ENCODE results near the gene PLEKHH1. TPM values are rescaled to one million over a fixed set of nuclear protein-coding genes. Genes with fewer than 3 reads are reported as not detected.

The PLEKHH1 gene
- total and polyA plus RNA-seq, 9 of the 15 experiments (the other 6 are each of a cell fraction or from before 2014, with no cell fraction given): 0.76 to 5.9 (median 2.9) TPM

- TF ChIP-seq ETS1 (conservative IDR thresholded peaks at IDR 0.05; ENCODE audit: control insufficient read depth, low read depth, low read length) (peak; percentile 54), GABPB1 (CRISPR knock-in tag; IDR thresholded peaks at IDR 0.05) (peak; percentile 86), TAF1 (IDR thresholded peaks at IDR 0.05; ENCODE audit: control insufficient read depth, extremely low read depth, insufficient read depth, low read length, severe bottlenecking) (peak; percentile 53), ZFP91 (CRISPR knock-in tag; IDR thresholded peaks at IDR 0.05) (0 out of 2 replicates have a peak, but pooled peaks have one; percentile 63), UBTF (IDR thresholded peaks at IDR 0.05; ENCODE audit: borderline replicate concordance in 1 of 2, low read depth in 2 of 2, low read length in 2 of 2) (peak; percentile 72 to 92; a peak in 3 of 4 replicates), ETV1 (tag; conservative IDR thresholded peaks at IDR 0.05; ENCODE audit: low read depth) (peak; percentile 67), RUNX1 (IDR thresholded peaks at IDR 0.05; ENCODE audit: low read depth) (no peak), LARP7 (IDR thresholded peaks at IDR 0.05) (no peak), EGR1 (conservative IDR thresholded peaks at IDR 0.05) (0 out of 2 replicates have a peak, but pooled peaks have one; percentile 9), TBP (optimal IDR thresholded peaks at IDR 0.05; ENCODE audit: low read depth, low read length) (peak; percentile 71), CREB1 (IDR thresholded peaks at IDR 0.05) (0 out of 2 replicates have a peak, but pooled peaks have one; percentile 14), CREB1 (CRISPR knock-in tag; IDR thresholded peaks at IDR 0.05) (no peak), MAZ (CRISPR knock-in tag; conservative IDR thresholded peaks at IDR 0.05 in 1 of 2, IDR thresholded peaks at IDR 0.05 in 1 of 2) (peak; percentile 86 to 88), YY1 (IDR thresholded peaks at IDR 0.05; ENCODE audit: borderline replicate concordance in 1 of 3, control insufficient read depth in 1 of 3, extremely low read depth in 1 of 3, insufficient read depth in 3 of 3, insufficient read length in 1 of 3, insufficient replicate concordance in 2 of 3, low read depth in 1 of 3, low read length in 2 of 3) (peak in 1 of 3 experiments; percentile 54), NRF1 (conservative IDR thresholded peaks at IDR 0.05 in 1 of 2, IDR thresholded peaks at IDR 0.05 in 1 of 2) (peak in 1 of 2 experiments; percentile 33; a peak in 1 of 4 replicates), CCNT2 (IDR thresholded peaks at IDR 0.05; ENCODE audit: borderline replicate concordance, extremely low read depth, insufficient read length, low read depth, low read length) (peak; percentile 63), ATF3 (IDR thresholded peaks at IDR 0.05) (peak; percentile 35; the same call in 1 of the 2 replicates), ATF3 (CRISPR knock-in tag; conservative IDR thresholded peaks at IDR 0.05) (no peak), FIP1L1 (IDR thresholded peaks at IDR 0.05; ENCODE audit: low read depth, low read length, poor library complexity, severe bottlenecking) (peak; percentile 32), GTF2F1 (IDR thresholded peaks at IDR 0.05; ENCODE audit: low read depth, low read length) (no peak)
These were observed at the start of gene PLEKHH1 (continued) for GRCh38 chr14:67532998-67533753.

Data from K562 (cell line).